ENCODE data around the gene CDH4. TPM values are rescaled to one million over a fixed set of nuclear protein-coding genes. Genes with fewer than 3 reads are reported as not detected.
A peak's percentile ranks its signal among the peaks of the same experiment; 100 is the strongest.

Gene CDH4
- total RNA-seq, 6 donors from 2014 or later: 0.20 to 1.0 (median 0.40) TPM; not detected in 1

DNA sequence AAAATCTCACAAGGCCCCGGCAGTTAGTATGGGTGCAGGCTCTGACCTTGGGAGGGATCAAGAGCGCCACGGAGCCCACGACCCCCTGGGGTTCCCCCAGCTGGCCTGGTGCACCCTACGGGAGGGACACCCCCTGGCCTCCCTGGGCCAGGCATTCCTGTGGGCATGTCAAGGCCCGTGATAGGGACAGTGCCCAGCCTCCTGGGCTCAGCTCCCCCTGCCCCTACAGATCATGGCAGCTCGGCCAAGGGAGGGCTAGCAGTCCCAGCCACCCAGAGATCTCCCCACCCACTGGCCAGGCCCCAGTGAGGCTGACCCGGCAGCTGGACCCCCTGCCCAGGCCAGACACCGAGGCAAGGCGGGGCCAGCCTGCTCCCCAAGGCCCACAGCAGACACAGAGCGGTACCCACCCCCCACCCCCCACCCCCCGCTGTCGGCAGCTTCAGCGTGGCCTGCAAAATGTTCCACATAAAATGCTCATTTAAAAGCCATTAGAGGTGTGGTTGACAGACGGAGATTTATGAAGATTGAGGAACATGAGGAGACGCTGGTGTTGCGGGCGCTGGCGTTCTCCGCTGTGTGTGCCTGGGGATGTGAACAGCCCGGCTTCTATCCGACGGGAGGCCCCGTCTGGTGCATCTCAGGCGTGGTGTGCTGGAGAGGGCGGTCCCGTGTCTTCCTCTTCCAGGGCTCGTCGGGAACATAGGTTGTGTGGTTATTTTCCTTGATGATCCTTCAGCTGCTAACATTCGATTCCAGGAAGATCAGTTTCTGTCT lies 625.1 kb downstream of the CDH4 start:
- no peaks in the 10 kb centered on the region for H3K36me3 ChIP-seq
- WGBS, 2 donors: 77 to 86% methylated on average over 16 to 26 of the region's 30 CpGs
- DNase-seq (peak in 1 of 2 donors; percentile 48), ATAC-seq (ENCODE audit: low FRiP score in 2 of 2) (no peak)
- no peaks in the 10 kb centered on the region for H3K4me1 ChIP-seq
- TF ChIP-seq, protein P1, sequence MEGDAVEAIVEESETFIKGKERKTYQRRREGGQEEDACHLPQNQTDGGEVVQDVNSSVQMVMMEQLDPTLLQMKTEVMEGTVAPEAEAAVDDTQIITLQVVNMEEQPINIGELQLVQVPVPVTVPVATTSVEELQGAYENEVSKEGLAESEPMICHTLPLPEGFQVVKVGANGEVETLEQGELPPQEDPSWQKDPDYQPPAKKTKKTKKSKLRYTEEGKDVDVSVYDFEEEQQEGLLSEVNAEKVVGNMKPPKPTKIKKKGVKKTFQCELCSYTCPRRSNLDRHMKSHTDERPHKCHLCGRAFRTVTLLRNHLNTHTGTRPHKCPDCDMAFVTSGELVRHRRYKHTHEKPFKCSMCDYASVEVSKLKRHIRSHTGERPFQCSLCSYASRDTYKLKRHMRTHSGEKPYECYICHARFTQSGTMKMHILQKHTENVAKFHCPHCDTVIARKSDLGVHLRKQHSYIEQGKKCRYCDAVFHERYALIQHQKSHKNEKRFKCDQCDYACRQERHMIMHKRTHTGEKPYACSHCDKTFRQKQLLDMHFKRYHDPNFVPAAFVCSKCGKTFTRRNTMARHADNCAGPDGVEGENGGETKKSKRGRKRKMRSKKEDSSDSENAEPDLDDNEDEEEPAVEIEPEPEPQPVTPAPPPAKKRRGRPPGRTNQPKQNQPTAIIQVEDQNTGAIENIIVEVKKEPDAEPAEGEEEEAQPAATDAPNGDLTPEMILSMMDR (IDR thresholded peaks at IDR 0.05): no peak
- TF ChIP-seq POLR2A (IDR thresholded peaks at IDR 0.05): no peak
- TF ChIP-seq POLR2AphosphoS5 (IDR thresholded peaks at IDR 0.05): no peak
- TF ChIP-seq EP300 (IDR thresholded peaks at IDR 0.05): no peak
- no peak overlapping the region for H3K27ac ChIP-seq
- H3K4me3 ChIP-seq: no peak overlapping the region
- no peaks in the 10 kb centered on the region for H3K9me3 ChIP-seq
- no peaks in the 10 kb centered on the region for H3K27me3 ChIP-seq

DNA sequence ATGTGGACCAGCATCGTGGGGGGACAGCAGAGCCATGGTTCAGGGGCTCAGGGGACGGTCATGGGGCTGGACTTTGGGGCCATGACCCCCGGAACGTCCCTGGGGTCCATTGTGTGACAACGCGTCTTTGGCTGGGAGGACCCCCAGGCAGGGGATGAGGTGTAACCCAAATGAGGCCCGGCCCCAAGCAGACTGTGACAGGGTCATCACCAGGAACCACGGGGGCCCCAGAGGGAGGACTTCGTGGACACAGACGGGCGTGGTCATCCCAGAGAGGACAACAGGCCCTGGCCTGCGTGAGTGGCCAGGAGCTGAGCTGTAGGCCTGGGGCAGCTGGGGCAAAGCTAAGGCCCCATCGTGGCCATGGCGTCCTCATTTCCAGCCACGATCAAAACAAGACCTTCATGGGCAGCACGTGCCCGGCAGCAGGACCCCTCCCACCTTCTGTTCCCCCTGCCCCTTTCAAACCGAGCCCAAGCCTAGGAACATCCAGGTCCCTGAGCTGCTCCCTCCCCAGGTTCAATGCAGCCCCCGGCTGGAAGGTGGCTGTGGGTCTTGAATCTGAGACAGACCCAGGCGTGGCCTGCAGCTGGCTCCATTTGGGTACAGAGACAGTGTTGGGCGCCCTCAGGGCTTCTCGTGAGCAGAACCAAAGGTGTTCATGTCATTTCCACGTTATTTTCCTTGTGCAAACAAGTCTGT lies 625.9 kb downstream of the CDH4 start:
- H3K4me3 ChIP-seq: no peak overlapping the region
- no peaks in the 10 kb centered on the region for H3K27me3 ChIP-seq
- DNase-seq (peak in 1 of 2 donors; percentile 44), ATAC-seq (ENCODE audit: low FRiP score in 2 of 2) (no peak)
- H3K4me1 ChIP-seq: no peaks in the 10 kb centered on the region
- TF ChIP-seq EP300 (IDR thresholded peaks at IDR 0.05) (no peak), POLR2AphosphoS5 (IDR thresholded peaks at IDR 0.05) (no peak), POLR2A (IDR thresholded peaks at IDR 0.05) (no peak)
- TF ChIP-seq, protein P1 (IDR thresholded peaks at IDR 0.05): no peak
- 85 to 86% methylated on average over 20 to 23 of the region's 23 CpGs for WGBS, 2 donors
- no peak overlapping the region for H3K27ac ChIP-seq
- no peaks in the 10 kb centered on the region for H3K36me3 ChIP-seq
- no peaks in the 10 kb centered on the region for H3K9me3 ChIP-seq

DNA sequence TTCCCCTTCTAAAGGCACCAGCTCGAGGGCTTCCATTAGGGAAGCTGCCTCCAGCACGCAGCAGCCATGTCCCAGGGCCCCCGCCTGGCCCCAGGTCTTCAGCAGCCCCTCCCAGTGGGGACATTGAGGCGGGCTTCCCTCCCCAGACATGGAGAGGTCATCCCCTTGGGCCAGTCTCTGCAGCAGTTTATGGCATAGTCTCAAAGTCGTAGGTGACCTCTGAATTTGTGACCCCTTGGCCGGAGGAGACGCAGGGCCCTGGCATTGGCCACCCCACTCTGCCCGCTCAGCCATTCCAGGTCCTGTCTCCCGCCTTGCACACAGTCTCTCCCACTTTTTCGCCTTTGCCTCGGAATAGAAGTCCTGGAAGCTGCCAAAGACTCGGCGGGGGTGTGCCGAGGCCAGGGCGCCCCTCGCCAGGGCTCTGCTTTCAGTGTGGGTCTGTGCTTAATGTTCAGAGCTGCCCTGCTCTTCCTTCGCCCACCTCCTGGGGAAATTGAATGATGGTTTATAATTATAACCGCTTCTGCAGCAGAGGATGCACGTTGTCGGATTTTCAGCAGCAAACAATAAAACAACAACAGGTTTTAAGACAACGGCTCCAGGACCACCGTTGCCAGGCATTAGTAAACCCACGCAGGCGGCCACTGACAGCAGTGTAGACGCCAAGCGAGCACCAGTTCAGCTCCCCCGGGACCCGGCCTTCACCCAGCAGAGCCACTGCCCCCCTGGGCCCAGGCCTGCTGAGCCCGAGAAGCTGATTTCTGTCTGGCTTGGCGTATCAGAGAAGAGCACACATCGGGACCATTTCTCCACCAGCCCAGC lies 626.6 kb downstream of the CDH4 start:
- Histone ChIP-seq H3K9me3 (no peaks in the 10 kb centered on the region), H3K36me3 (no peaks in the 10 kb centered on the region), H3K27ac (no peak overlapping the region), H3K27me3 (peaks cover 0 to 7% (median 0%) of the 10 kb centered on the region in 4 donors), H3K4me3 (no peak overlapping the region), H3K4me1 (no peaks in the 10 kb centered on the region)
- 81 to 86% methylated on average over 26 to 31 of the region's 31 CpGs for WGBS, 2 donors
- TF ChIP-seq EP300 (IDR thresholded peaks at IDR 0.05) (no peak), POLR2A (IDR thresholded peaks at IDR 0.05) (no peak), POLR2AphosphoS5 (IDR thresholded peaks at IDR 0.05) (no peak)
- TF ChIP-seq, protein P1 (IDR thresholded peaks at IDR 0.05): no peak
- ATAC-seq (ENCODE audit: low FRiP score in 2 of 2) (no peak), DNase-seq (peak in 1 of 2 donors; percentile 56)

DNA sequence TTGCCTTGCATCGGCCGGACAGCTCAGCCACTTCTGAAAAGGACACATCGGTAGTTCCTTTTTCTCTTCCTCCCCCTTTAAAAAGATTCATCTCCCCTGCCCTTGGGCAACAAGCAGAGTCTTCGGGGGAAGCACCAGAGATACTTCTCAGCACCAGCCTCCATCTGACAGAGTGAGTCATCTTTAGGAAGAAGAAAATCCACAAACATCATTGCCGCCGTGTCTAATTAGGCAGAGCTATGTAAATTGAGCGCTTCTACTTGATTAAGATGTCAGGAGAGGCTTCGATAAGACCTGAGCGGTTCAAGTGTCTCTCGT lies 627.2 kb downstream of the CDH4 start:
- Histone ChIP-seq H3K27ac (no peak overlapping the region), H3K36me3 (no peaks in the 10 kb centered on the region), H3K4me3 (no peak overlapping the region), H3K27me3 (peaks cover 0 to 10% (median 0%) of the 10 kb centered on the region in 4 donors), H3K4me1 (no peaks in the 10 kb centered on the region), H3K9me3 (no peaks in the 10 kb centered on the region)
- 86 to 88% methylated on average over 10 of the region's 10 CpGs for WGBS, 2 donors
- ATAC-seq (ENCODE audit: low FRiP score in 2 of 2): no peak
- TF ChIP-seq POLR2AphosphoS5 (IDR thresholded peaks at IDR 0.05) (no peak), POLR2A (IDR thresholded peaks at IDR 0.05) (no peak), EP300 (IDR thresholded peaks at IDR 0.05) (no peak)
- TF ChIP-seq, protein P1 (IDR thresholded peaks at IDR 0.05): no peak
- DNase-seq: no peak

All from upper lobe of left lung (tissue), 6 donors.